AG09319 (cell line): ENCODE data around the gene ATL1.

Experiments
- DNase-seq: peaks from one replicate; pipeline ENCODE4 v3.0.0-alpha.2; 2010; ENCODE audit warnings: low read depth; ENCODE audit errors: extremely low read depth
- CTCF ChIP-seq: IDR thresholded peaks from 2 replicates; pipeline ENCODE4 v1.5.1; 2011; ENCODE audit warnings: low read depth, mild to moderate bottlenecking, inconsistent platforms, low read length, moderate library complexity

Gene ATL1

GRCh38 chr14:50603565-50603964, 43.6 kb downstream of the ATL1 start:
- no peak for DNase-seq
- TF ChIP-seq CTCF, result no peak

DNA sequence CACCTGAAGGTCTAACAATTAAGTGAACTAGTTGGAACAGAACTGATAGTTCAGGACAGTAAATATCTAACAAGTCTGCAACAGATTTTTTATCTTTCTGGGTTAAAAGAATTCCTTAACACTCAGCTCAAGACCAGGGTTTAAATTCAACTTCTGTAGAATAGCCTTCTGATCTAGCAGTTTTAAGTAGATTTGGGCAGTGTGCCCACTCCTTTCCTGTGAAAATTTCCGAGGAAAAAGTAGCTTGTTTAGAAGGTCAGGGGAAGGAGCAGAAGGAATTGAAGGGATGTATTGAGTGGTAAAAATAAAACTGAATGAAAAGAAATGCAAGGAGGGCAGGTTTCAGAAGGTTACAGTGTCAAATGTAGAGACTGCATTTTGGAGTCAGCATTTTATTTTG, 45.8 kb downstream of the ATL1 start:
- no peak for DNase-seq
- no peak for TF ChIP-seq CTCF

DNA sequence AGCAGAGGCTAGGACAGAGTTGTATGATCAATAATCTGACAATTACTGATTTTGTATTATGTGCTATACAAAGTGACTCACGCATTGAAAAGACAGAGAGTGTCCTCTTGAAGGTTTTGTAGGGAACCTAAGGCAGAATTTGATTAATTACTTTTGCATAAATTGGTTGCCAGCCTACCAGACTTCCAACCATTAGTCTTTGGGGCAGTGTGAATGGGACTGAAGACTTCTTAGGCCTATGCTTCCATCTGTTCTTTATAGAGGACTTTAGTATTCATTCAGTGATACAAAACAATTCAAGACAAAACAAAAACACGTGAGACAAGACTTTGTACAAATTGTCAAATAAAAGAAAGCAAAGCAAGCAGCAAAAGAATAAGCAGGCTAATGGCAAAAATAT, 46.5 kb downstream of the ATL1 start:
- TF ChIP-seq CTCF, result no peak
- DNase-seq, result no peak

DNA sequence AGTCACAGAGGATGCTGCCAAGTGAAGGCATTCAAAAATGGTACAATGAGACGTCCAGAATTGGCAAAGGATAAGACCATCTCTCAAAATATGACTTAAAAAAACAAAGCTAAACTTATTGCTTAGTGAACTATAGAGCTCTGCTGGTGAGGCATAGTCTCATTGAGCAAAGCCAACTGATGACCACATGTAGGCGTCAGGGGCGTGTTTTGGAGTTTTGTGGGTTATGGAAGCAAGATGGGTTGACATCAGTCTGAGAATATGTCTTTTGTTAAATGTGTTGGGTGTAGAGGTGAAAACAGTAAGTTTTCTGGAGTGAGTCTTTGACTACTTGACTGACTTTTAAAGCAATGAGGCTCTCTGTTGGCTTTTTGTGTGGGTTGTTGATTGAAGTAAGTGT, 47.2 kb downstream of the ATL1 start:
- no peak for DNase-seq
- no peak for TF ChIP-seq CTCF

GRCh38 chr14:50607761-50608160, 47.8 kb downstream of the ATL1 start:
- DNase-seq, result no peak
- no peak for TF ChIP-seq CTCF

DNA sequence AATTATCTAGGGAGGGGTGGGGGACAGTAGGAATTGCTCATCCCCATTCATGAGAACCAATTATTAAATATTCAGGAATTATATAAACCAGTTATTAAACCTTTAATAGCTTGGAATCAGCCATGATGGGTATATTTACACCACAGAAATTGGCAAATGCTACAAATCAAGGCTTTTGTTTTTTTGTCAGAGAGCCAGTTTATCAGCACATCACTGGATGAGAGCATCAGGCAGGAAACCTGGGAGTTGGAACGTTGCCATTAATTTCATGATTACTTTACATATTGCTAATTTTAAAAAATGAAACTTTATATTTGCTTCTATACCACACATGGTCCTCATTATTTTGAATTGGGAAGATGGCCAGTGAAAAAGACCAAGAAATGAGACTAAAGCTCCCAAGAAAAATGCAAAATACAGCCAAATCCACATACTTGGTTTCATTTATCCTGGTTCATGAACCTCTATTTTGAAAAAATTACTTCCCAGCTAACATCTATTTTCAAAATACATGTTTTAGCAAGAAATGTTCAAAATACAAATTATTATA, 48.4 kb downstream of the ATL1 start:
- DNase-seq, result peak; percentile 49
- no peak for TF ChIP-seq CTCF

GRCh38 chr14:50610465-50610864, 50.5 kb downstream of the ATL1 start:
- TF ChIP-seq CTCF, result no peak
- no peak for DNase-seq
